ENCODE measurements around the gene HELZ2. TPM values are rescaled to one million over a fixed set of nuclear protein-coding genes. Genes with fewer than 3 reads are reported as not detected.

Gene HELZ2
- total RNA-seq, 6 experiments from 2014 or later, result 14.7 to 20.4 (median 16.5) TPM

DNA sequence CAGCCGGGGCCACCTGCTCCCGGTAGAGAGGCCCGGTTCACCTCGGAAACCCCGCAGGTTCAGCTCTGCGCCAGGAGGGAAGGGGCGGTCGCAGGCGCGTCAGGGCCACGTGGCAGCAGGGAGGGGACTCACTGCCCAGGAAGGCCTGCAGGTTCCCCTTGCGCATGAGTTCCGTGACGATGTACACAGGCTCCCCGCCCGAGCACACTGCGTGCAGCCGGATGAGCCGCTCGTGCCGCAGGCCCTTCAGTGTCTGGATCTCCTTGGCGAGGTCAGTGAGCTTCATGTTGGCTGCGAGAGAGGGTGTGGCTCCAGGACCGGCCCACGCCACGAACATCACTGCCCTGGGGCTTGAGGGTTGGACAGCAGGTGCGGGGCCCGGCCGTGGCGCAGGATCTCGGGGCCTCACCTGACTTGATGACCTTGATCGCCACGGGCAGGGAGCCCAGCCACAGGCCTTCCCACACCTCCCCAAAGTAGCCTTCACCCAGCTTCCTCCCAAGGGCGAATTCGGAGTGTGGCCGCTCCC lies 31.9 kb downstream of the HELZ2 start:
- H3K27ac Mint-ChIP-seq, result no peak overlapping the region
- peaks cover 12% of the 10 kb centered on the region for H3K27me3 Mint-ChIP-seq (ENCODE audit: insufficient read depth)
- peaks cover 10% of the 10 kb centered on the region for H3K4me1 Mint-ChIP-seq (ENCODE audit: low read depth)
- H3K4me3 Mint-ChIP-seq, result no peak overlapping the region
- no peak for DNase-seq
- no peaks in the 10 kb centered on the region for H3K9me3 Mint-ChIP-seq
- no peaks in the 10 kb centered on the region for H3K36me3 Mint-ChIP-seq (ENCODE audit: low read depth)
- no peak for TF ChIP-seq CTCF (IDR thresholded peaks at IDR 0.05)

GRCh38 chr20:63541371-63541770 lies 32.7 kb downstream of the HELZ2 start:
- H3K27me3 Mint-ChIP-seq (ENCODE audit: insufficient read depth), result peaks cover 9% of the 10 kb centered on the region
- H3K4me3 Mint-ChIP-seq, result no peak overlapping the region
- no peaks in the 10 kb centered on the region for H3K9me3 Mint-ChIP-seq
- H3K36me3 Mint-ChIP-seq (ENCODE audit: low read depth), result no peaks in the 10 kb centered on the region
- no peak for TF ChIP-seq CTCF (IDR thresholded peaks at IDR 0.05)
- H3K27ac Mint-ChIP-seq, result no peak overlapping the region
- peaks cover 10% of the 10 kb centered on the region for H3K4me1 Mint-ChIP-seq (ENCODE audit: low read depth)
- no peak for DNase-seq

GRCh38 chr20:63540417-63541186 lies 33.4 kb downstream of the HELZ2 start:
- Mint-ChIP-seq H3K27me3 (ENCODE audit: insufficient read depth) (peaks cover 4% of the 10 kb centered on the region), H3K27ac (no peak overlapping the region; the same call in 1 of the 2 replicates), H3K4me1 (ENCODE audit: low read depth) (peaks cover 10% of the 10 kb centered on the region), H3K4me3 (no peak overlapping the region), H3K9me3 (no peaks in the 10 kb centered on the region), H3K36me3 (ENCODE audit: low read depth) (no peaks in the 10 kb centered on the region)
- DNase-seq, result no peak
- TF ChIP-seq CTCF (IDR thresholded peaks at IDR 0.05), result no peak

- TF ChIP-seq CTCF (IDR thresholded peaks at IDR 0.05), result no peak
- Mint-ChIP-seq H3K4me3 (no peak overlapping the region), H3K27ac (no peak overlapping the region; the same call in 1 of the 2 replicates), H3K4me1 (ENCODE audit: low read depth) (peaks cover 5% of the 10 kb centered on the region; the same call in 1 of the 2 replicates), H3K36me3 (ENCODE audit: low read depth) (no peaks in the 10 kb centered on the region), H3K9me3 (no peaks in the 10 kb centered on the region), H3K27me3 (ENCODE audit: insufficient read depth) (peaks cover 2% of the 10 kb centered on the region; the same call in 1 of the 2 replicates)
- no peak for DNase-seq
Observed at GRCh38 chr20:63539441-63540370, 34.3 kb downstream of the HELZ2 start.

GRCh38 chr20:63539092-63539430 lies 35.0 kb downstream of the HELZ2 start:
- Mint-ChIP-seq H3K36me3 (ENCODE audit: low read depth) (no peaks in the 10 kb centered on the region), H3K4me1 (ENCODE audit: low read depth) (peaks cover 5% of the 10 kb centered on the region; the same call in 1 of the 2 replicates), H3K4me3 (no peak overlapping the region)

More at GRCh38 chr20:63539092-63539430, 35.0 kb downstream of the HELZ2 start:
- no peak for TF ChIP-seq CTCF (IDR thresholded peaks at IDR 0.05)
- DNase-seq, result no peak
- no peaks in the 10 kb centered on the region for H3K9me3 Mint-ChIP-seq
- peaks cover 2% of the 10 kb centered on the region; the same call in 1 of the 2 replicates for H3K27me3 Mint-ChIP-seq (ENCODE audit: insufficient read depth)
- H3K27ac Mint-ChIP-seq, result no peak overlapping the region
